ENCODE data around the gene TANGO6.

DNA sequence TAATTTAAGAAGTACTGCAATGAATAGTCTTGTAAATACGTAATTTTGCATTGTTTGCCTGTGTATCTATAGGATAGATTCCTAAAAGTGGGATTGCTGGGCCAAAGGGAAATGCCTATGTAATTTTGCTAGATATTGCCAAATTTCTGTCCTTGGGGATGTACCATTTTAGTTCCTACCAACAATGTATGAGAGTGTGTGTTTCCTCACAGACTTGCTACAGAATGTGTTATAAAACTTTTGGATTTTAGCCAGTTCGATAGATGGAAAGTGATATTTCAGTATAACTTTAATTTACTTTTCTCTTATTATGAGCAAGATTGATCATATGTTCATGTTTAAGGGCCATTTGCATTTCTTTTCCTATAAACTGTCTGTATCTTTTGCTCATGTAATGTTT lies 8.3 kb downstream of the TANGO6 start:
- TF ChIP-seq CTCF (IDR thresholded peaks at IDR 0.05) (no peak), POLR2A (IDR thresholded peaks at IDR 0.05) (no peak)
